Large intestine (tissue), 3 donors: ENCODE data around the gene COL3A1. TPM values are rescaled to one million over a fixed set of nuclear protein-coding genes. Genes with fewer than 3 reads are reported as not detected.
A peak's percentile ranks its signal among the peaks of the same experiment; 100 is the strongest.

Experiments used
- DNase-seq, 2 donors: peaks; one replicate each; pipeline versions ENCODE4 v3.0.0 to v3.0.0-alpha.2; 2013
- H3K27ac ChIP-seq: one replicate; pipeline ENCODE4 v1.5.1; 2013; ENCODE audit warnings: low read length
- H3K27me3 ChIP-seq: 2 replicates; pipeline ENCODE4 v1.6.1; 2013; ENCODE audit warnings: low read length; ENCODE audit not compliant: control insufficient read depth, insufficient read depth
- H3K36me3 ChIP-seq: 2 replicates; pipeline ENCODE4 v1.6.1; 2013; ENCODE audit warnings: low read length; ENCODE audit not compliant: control insufficient read depth, insufficient read depth
- H3K4me1 ChIP-seq: one replicate; pipeline ENCODE4 v1.6.1; 2013; ENCODE audit warnings: low read length; ENCODE audit not compliant: control insufficient read depth, insufficient read depth
- H3K4me3 ChIP-seq: one replicate; pipeline ENCODE4 v1.5.1; 2013; ENCODE audit warnings: low read length
- H3K9me3 ChIP-seq: one replicate; pipeline ENCODE4 v1.6.1; 2013; ENCODE audit warnings: mild to moderate bottlenecking, low read depth, low read length, moderate library complexity; ENCODE audit not compliant: control insufficient read depth
- WGBS: methylation state at CpG from one replicate; pipeline ENCODE4 v1.1.5; 2013; ENCODE audit warnings: low lambda C conversion rate; ENCODE audit not compliant: insufficient coverage; 5-methylcytosine and 5-hydroxymethylcytosine counted together
- polyA plus RNA-seq: library from polyadenylated mRNA; unstranded; fragments of 120-200 nt; gene quantifications from one replicate; pipeline ENCODE4 v1.2.1, GENCODE V29; 2013

The COL3A1 gene
- polyA plus RNA-seq, 1 donor, result 1,077 TPM

DNA sequence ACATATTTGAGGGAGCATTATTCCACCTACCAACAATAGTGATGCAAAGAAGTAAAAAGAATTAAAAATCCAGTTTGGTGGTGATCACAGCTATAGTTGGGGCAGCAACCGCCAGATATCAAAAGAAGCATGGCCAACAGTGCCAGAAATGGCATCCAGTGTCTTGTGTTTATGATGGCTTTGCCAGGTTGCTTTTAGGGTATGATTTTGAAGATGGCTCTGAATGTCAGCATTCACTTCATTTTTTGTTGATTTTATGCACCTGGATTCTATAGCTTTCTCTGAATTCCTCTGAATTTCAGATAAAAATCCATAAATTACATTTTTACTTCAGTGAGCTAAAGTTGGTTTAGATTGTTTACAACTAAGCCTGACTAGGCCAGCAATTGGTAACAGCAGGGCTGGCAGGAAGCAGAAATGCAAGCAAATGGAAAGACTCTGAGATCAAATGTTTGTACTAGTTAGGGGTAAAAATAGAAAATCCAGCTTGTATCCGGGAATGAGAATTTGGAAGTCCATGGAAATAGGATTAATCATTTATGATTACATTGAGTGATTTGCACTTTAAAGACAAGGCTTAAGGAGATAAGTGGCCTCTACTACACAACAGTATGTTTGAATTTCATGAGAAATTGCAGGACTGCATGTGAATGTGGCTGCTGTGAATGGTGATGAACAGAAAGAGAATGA is 40.4 kb downstream of the COL3A1 start:
- Histone ChIP-seq H3K36me3 (no peaks in the 10 kb centered on the region), H3K4me1 (no peaks in the 10 kb centered on the region), H3K4me3 (no peak overlapping the region), H3K27me3 (no peaks in the 10 kb centered on the region), H3K9me3 (peaks cover 4% of the 10 kb centered on the region), H3K27ac (no peak overlapping the region)
- DNase-seq, result peak in 1 of 2 donors; percentile 14
- WGBS, result no CpG with 5 or more reads among the region's 2 CpGs

DNA sequence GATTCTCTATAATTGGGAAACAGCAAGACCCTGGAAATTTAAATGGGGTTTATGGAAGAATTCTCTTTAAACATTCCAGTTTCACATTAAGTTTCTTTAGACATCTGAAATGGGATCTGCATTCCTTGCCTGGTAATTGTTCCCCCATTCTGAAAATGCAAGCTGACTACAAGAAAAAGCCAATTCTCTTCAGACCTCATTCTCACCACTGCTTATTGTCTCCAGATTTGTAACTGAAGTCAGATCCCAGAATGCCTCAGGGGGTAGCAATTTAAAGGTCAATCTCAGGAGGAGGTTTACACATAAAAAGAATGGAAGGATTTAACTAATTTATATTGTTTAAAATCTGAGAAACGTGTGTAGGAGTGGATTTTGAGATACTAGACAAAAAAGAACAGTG is 41.2 kb downstream of the COL3A1 start:
- Histone ChIP-seq H3K27ac (no peak overlapping the region), H3K4me1 (no peaks in the 10 kb centered on the region), H3K36me3 (no peaks in the 10 kb centered on the region), H3K4me3 (no peak overlapping the region), H3K9me3 (peaks cover 4% of the 10 kb centered on the region), H3K27me3 (no peaks in the 10 kb centered on the region)
- 11% methylated on average over 1 of the region's 1 CpG for WGBS
- DNase-seq, result no peak

DNA sequence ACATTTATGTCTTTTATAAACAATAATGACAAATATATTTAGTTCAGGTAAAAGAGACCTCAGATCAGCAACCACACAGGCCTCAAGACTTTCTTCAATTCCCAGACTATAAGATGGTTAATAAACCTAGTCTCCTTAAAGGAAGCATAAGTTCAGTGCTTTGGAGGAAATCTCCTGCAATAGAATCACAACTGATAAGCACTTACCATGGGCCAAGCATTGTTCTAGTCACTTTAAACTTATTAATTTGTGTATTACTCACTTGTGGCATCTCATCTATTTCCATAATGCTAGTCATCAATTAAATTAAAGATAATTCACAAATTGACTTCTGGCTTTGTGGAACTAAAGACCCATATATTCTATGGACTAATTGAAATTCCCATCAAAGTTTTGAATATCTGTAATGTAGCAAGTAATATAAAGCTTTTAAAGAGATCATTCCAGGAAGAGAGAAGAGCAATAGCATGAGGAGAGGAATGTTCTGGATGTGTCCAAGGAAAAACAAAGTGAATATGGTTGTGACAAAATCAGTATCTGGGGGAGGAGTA is 42.2 kb downstream of the COL3A1 start:
- DNase-seq, result no peak
- Histone ChIP-seq H3K4me1 (no peaks in the 10 kb centered on the region), H3K27ac (no peak overlapping the region), H3K36me3 (no peaks in the 10 kb centered on the region), H3K27me3 (no peaks in the 10 kb centered on the region), H3K4me3 (no peak overlapping the region), H3K9me3 (peaks cover 4% of the 10 kb centered on the region)

DNA sequence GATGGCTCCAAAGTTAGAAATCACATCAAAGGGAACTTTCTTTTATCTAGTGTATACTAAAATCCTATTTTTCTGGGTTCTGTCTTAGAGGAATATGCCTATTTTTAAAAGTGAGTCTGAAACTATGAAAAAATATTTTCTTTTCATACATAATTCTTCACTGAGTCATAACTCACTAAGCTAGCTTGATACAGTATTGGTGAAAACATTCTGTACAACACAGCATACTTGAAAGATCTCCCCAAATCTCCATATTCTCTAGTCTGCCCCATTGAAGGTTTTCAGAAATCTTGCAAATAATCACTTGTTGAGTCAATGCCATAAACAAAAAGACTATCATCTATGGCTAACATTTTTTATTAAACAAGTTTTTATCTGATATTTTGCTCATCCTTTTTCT is 44.5 kb downstream of the COL3A1 start:
- Histone ChIP-seq H3K9me3 (no peaks in the 10 kb centered on the region), H3K4me3 (no peak overlapping the region), H3K27me3 (no peaks in the 10 kb centered on the region), H3K36me3 (no peaks in the 10 kb centered on the region), H3K27ac (no peak overlapping the region), H3K4me1 (no peaks in the 10 kb centered on the region)
- DNase-seq, result no peak

- Histone ChIP-seq H3K36me3 (no peaks in the 10 kb centered on the region), H3K9me3 (no peaks in the 10 kb centered on the region), H3K27me3 (no peaks in the 10 kb centered on the region), H3K4me1 (no peaks in the 10 kb centered on the region), H3K4me3 (no peak overlapping the region), H3K27ac (no peak overlapping the region)
- WGBS, result 100% methylated on average over 1 of the region's 1 CpG
- DNase-seq, result no peak
These were observed 46.0 kb downstream of the COL3A1 start for GRCh38 chr2:189020179-189020578.

DNA sequence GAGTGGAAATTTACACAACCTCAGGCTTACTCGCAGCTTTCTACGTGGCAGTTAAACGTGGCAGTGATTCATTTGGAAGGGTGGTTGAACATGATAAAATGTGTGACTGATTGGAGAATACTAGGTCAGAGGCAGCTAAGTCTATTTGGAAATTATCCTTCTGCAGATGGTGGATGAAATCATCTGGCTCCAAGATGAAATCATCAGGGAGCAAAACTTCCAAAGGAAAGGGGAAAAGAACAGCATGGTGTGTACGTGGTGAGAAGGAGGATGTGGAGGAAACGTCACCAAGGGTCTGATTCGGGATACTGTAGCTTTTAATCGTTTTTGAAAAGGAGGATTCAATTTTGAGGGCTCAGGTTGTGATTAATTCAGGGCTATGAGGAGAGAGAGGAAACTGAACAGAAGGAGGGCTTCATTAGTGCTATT is 47.9 kb downstream of the COL3A1 start:
- Histone ChIP-seq H3K27me3 (no peaks in the 10 kb centered on the region), H3K36me3 (no peaks in the 10 kb centered on the region), H3K27ac (no peak overlapping the region), H3K9me3 (no peaks in the 10 kb centered on the region), H3K4me1 (no peaks in the 10 kb centered on the region), H3K4me3 (no peak overlapping the region)
- DNase-seq, result no peak
- 79% methylated on average over 5 of the region's 7 CpGs for WGBS

DNA sequence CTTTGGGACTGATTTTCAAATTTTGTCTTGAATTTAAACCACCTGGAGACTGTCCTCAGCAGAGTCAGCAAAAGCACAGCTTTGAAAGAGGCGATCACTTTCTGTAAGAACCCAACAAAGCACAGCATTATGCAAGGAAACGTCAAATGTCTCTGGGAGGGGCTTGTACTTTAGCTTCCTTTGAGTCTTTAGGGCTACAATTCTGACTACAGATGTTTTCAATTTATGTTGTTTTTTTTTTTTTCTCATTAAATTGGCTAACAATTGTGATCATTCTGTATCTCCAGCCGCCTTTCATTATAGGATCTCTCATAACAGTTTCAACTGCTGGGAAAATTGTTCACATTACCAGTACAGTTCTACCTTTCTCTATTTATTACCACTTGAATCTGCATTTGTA is 48.3 kb downstream of the COL3A1 start:
- no peak overlapping the region for H3K27ac ChIP-seq
- no peak overlapping the region for H3K4me3 ChIP-seq
- WGBS, result 60% methylated on average over 1 of the region's 3 CpGs
- H3K4me1 ChIP-seq, result no peaks in the 10 kb centered on the region
- no peaks in the 10 kb centered on the region for H3K36me3 ChIP-seq
- no peak for DNase-seq
- no peaks in the 10 kb centered on the region for H3K9me3 ChIP-seq
- no peaks in the 10 kb centered on the region for H3K27me3 ChIP-seq

- no peaks in the 10 kb centered on the region for H3K9me3 ChIP-seq
- H3K4me3 ChIP-seq, result no peak overlapping the region
- no peaks in the 10 kb centered on the region for H3K4me1 ChIP-seq
- no peaks in the 10 kb centered on the region for H3K27me3 ChIP-seq
- no peak for DNase-seq
- no peaks in the 10 kb centered on the region for H3K36me3 ChIP-seq
- WGBS, result 60% methylated on average over 3 of the region's 3 CpGs
- no peak overlapping the region for H3K27ac ChIP-seq
These were observed 50.9 kb downstream of the COL3A1 start for GRCh38 chr2:189024901-189025618.

GRCh38 chr2:189037518-189037917 is 63.3 kb downstream of the COL3A1 start:
- Histone ChIP-seq H3K36me3 (peaks cover 31% of the 10 kb centered on the region), H3K4me3 (no peak overlapping the region), H3K27ac (no peak overlapping the region), H3K9me3 (no peaks in the 10 kb centered on the region), H3K4me1 (no peaks in the 10 kb centered on the region), H3K27me3 (no peaks in the 10 kb centered on the region)
- DNase-seq, result no peak
- 75% methylated on average over 1 of the region's 1 CpG for WGBS

GRCh38 chr2:189045836-189046235 is 71.7 kb downstream of the COL3A1 start:
- H3K36me3 ChIP-seq, result peaks cover 12% of the 10 kb centered on the region
- 93% methylated on average over 3 of the region's 3 CpGs for WGBS
- H3K27me3 ChIP-seq, result no peaks in the 10 kb centered on the region
- no peak overlapping the region for H3K27ac ChIP-seq
- H3K4me1 ChIP-seq, result no peaks in the 10 kb centered on the region
- no peaks in the 10 kb centered on the region for H3K9me3 ChIP-seq
- no peak overlapping the region for H3K4me3 ChIP-seq
- DNase-seq, result no peak

GRCh38 chr2:189046320-189046719 is 72.1 kb downstream of the COL3A1 start:
- no peak for DNase-seq
- H3K4me3 ChIP-seq, result no peak overlapping the region
- no peaks in the 10 kb centered on the region for H3K9me3 ChIP-seq
- H3K4me1 ChIP-seq, result no peaks in the 10 kb centered on the region
- H3K36me3 ChIP-seq, result peaks cover 14% of the 10 kb centered on the region
- no peak overlapping the region for H3K27ac ChIP-seq
- no CpG with 5 or more reads among the region's 2 CpGs for WGBS
- no peaks in the 10 kb centered on the region for H3K27me3 ChIP-seq
